Activated CD8-positive, alpha-beta T cell treated with anti-CD3 and anti-CD28 coated beads for 36 hours (primary cell): ENCODE measurements around the gene FBXW7. TPM values are rescaled to one million over a fixed set of nuclear protein-coding genes. Genes with fewer than 3 reads are reported as not detected.

ENCODE experiments used
- ATAC-seq: fragments of 200-7000 bp; cut with Tn5 transposase; one replicate; pipeline ENCODE4 v1.10.0; 2021; ENCODE audit warnings: mild to moderate bottlenecking, moderate library complexity
- CTCF ChIA-PET: fragments of 350-600 bp; sonication (Branson Sonifier 250); formaldehyde crosslinking; loops from one replicate; lab custom pipeline; 2021; ENCODE audit warnings: antibody characterized with exemption; lab: Charles Lee
- POLR2A ChIA-PET: fragments of 350-600 bp; sonication (Branson Sonifier 250); formaldehyde crosslinking; loops from one replicate; lab custom pipeline; 2021; ENCODE audit warnings: antibody characterized with exemption; lab: Charles Lee
- DNase-seq: peaks from one replicate; pipeline ENCODE4 v3.0.0-alpha.2; 2020
- H3K27ac Mint-ChIP-seq: one replicate; pipeline ENCODE4 v1.8.0; 2021; ENCODE audit warnings: mild to moderate bottlenecking, mixed read lengths
- H3K27me3 Mint-ChIP-seq: one replicate; pipeline ENCODE4 v1.8.0; 2021; ENCODE audit warnings: mixed read lengths
- H3K36me3 Mint-ChIP-seq: one replicate; pipeline ENCODE4 v1.8.0; 2021; ENCODE audit warnings: low read depth, mixed read lengths
- H3K4me1 Mint-ChIP-seq: one replicate; pipeline ENCODE4 v1.8.0; 2021; ENCODE audit warnings: low read depth, mixed read lengths
- H3K4me3 Mint-ChIP-seq: one replicate; pipeline ENCODE4 v1.8.0; 2021; ENCODE audit warnings: mild to moderate bottlenecking, moderate library complexity, mixed read lengths
- H3K9me3 Mint-ChIP-seq: one replicate; pipeline ENCODE4 v1.8.0; 2021; ENCODE audit warnings: mixed read lengths
- intact Hi-C: fragments of 100-400 bp; cut with micrococcal nuclease; formaldehyde crosslinking; loops from one replicate; pipeline ENCODE4 v1.10.0; 2022
- total RNA-seq, 2 experiments: library from RNA; stranded (reverse); gene quantifications; one replicate each; pipeline ENCODE4 v1.2.3, GENCODE V29; 2021
- TF ChIP-seq, protein P1 (sequence below): fragments of 200-600 bp; IDR thresholded peaks from one replicate; pipeline ENCODE4 v1.8.0; 2022; ENCODE audit warnings: antibody characterized with exemption, mild to moderate bottlenecking

The FBXW7 gene
- total RNA-seq, 2 experiments from 2014 or later = 32.6 to 35.1 TPM

DNA sequence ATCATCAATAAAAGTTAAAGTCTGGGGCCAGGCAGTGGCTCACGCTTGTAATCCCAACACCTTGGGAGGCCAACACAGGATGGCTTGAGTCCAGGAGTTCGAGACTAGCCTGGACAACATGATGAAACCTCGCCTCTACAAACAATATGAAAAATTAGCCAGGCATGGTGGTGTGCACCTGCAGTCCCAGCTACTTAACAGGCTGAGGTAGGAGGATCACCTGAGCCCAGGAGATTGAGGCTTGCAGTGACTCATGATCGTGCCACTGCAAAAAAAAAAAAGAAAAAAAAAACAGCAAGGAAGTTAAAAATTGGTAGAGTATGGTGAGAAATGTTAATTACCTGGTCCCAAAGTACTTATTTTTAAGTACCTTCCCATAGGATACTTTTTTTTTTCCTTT is 27.5 kb downstream of the FBXW7 start:
- no peaks in the 10 kb centered on the region for H3K27me3 Mint-ChIP-seq
- peaks cover 12% of the 10 kb centered on the region for H3K36me3 Mint-ChIP-seq
- no peak for ATAC-seq
- TF ChIP-seq, protein P1, sequence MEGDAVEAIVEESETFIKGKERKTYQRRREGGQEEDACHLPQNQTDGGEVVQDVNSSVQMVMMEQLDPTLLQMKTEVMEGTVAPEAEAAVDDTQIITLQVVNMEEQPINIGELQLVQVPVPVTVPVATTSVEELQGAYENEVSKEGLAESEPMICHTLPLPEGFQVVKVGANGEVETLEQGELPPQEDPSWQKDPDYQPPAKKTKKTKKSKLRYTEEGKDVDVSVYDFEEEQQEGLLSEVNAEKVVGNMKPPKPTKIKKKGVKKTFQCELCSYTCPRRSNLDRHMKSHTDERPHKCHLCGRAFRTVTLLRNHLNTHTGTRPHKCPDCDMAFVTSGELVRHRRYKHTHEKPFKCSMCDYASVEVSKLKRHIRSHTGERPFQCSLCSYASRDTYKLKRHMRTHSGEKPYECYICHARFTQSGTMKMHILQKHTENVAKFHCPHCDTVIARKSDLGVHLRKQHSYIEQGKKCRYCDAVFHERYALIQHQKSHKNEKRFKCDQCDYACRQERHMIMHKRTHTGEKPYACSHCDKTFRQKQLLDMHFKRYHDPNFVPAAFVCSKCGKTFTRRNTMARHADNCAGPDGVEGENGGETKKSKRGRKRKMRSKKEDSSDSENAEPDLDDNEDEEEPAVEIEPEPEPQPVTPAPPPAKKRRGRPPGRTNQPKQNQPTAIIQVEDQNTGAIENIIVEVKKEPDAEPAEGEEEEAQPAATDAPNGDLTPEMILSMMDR = no peak
- no peak overlapping the region for H3K27ac Mint-ChIP-seq
- no peak for DNase-seq
- POLR2A ChIA-PET = no interaction called here
- no peaks in the 10 kb centered on the region for H3K9me3 Mint-ChIP-seq
- CTCF ChIA-PET = no interaction called here
- no peak overlapping the region for H3K4me3 Mint-ChIP-seq
- intact Hi-C loops = no loop called here
- H3K4me1 Mint-ChIP-seq = peaks cover 28% of the 10 kb centered on the region

DNA sequence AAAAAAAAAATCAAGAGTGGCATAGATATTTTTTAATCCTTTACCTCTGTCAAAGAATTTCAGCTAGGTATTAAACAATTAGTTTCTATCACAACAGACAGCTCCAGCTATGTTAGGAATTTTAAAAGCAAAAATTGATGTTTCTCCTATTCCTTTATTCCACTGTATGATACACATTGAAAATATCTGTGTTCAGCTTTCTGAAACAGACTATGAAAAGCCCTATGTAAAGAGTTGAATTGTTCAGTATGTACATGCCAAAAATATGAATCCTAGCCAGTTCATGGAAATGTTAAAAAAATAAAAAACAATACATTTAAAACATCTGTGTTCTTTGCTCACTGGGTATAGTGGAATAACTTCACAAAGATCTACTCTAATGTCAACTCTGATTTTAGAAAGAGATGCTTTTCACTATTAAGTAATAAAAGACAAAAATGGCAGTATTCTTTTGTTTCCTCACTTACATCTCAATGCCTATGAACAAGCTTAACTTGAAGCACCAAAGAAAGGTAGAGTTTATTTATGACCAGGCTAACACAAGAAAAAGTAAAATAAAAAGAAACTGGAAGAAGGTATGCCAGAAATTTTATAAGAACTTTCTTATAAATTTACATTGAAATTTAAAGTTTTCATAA is 32.1 kb downstream of the FBXW7 start:
- Mint-ChIP-seq H3K4me1 (peaks cover 27% of the 10 kb centered on the region), H3K36me3 (peaks cover 7% of the 10 kb centered on the region), H3K4me3 (no peak overlapping the region), H3K9me3 (no peaks in the 10 kb centered on the region), H3K27ac (no peak overlapping the region), H3K27me3 (no peaks in the 10 kb centered on the region)
- ChIA-PET CTCF (interaction anchor here (0.7 to 4.9 kb wide), 8 partner anchors 18 to 230 kb away, joined by 3 to 149 read pairs (median 3); no protein-coding TSS in a partner anchor), POLR2A (interaction anchor here (1.3 kb wide), 1 partner anchor 32 kb away, joined by 6 read pairs; the partner anchor contains the start of gene FBXW7)
- TF ChIP-seq, protein P1 = no peak
- intact Hi-C loops = no loop called here
- ATAC-seq (no peak), DNase-seq (no peak)

DNA sequence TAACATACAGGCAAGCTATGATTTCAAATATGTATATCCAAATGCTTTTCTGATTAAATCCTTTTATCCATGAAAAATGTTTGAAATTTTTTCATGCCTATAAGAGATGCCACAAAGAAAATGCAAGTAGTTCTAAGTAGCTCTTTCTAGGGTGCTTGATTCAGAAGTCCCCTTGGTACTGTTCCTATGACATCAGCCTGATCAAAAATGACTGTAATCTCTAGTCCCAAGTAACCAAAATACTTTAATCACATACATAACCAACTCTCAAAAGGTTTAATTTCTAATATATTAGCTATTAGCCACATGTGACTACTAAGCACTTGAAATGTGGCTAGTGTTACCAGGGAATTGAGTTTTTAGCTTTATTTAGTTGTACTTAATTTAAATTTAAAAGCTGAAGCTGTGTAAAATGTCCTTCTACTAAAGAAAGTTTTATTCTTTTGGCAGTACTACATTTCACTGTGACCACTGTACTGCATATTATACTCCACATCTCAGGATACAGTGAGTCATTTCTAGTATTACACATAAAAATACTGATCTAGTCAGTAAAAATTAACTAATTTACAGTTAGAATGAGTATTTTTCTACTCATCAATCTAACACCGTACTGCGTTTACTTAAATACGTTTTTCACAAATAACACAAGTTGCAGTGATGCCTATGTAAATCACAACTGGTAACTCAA is 33.9 kb downstream of the FBXW7 start:
- TF ChIP-seq, protein P1 = no peak
- Mint-ChIP-seq H3K27me3 (no peaks in the 10 kb centered on the region), H3K4me3 (no peak overlapping the region), H3K4me1 (peaks cover 33% of the 10 kb centered on the region), H3K36me3 (no peaks in the 10 kb centered on the region), H3K9me3 (no peaks in the 10 kb centered on the region), H3K27ac (no peak overlapping the region)
- DNase-seq = no peak
- POLR2A ChIA-PET = interaction anchor here (1.5 to 1.7 kb wide), 2 partner anchors 33 to 34 kb away, joined by 4 to 5 read pairs; partner anchors contain the start of gene FBXW7
- ATAC-seq = peak; percentile 63
- CTCF ChIA-PET = interaction anchor here (0.7 to 4.9 kb wide), 53 partner anchors 9 to 1032 kb away, joined by 3 to 149 read pairs (median 8); partner anchors contain the start of genes ARFIP1, TIGD4 and TMEM154
- intact Hi-C loops = loop anchor here (2.0 kb wide), 1 partner anchor 139 kb away; no protein-coding TSS in a partner anchor

DNA sequence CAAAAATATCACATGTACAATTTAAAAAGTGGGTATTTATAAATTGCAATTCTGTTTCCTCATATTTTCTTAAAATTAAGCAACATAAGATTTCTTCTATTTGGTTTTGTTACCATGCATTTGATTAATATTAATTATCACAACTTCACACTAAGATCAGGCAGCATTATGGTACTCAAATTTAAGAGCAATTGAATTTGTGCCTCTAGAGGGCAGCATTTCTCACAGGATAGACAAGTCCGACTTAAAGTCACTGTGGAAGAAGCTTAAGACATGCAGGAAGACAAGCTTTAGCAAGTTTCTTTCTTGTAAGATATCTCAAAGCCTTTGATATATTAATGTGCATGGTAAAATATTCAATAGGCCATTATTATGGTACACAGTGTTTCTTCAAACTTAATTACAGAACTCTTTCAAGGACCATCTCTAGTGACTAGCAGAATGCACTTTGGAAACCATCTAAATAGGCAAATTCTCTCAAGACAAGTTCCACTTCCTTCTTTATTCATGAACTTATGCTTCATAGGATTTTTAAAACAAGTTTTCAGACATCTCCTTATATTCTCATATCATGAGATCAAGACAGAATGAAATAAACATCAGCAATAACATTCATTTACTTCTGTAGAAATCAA is 35.0 kb downstream of the FBXW7 start:
- H3K9me3 Mint-ChIP-seq = no peaks in the 10 kb centered on the region
- no peaks in the 10 kb centered on the region for H3K27me3 Mint-ChIP-seq
- H3K36me3 Mint-ChIP-seq = no peaks in the 10 kb centered on the region
- TF ChIP-seq, protein P1 = peak; percentile 92
- intact Hi-C loops = loop anchor here (2.0 kb wide), 1 partner anchor 140 kb away; no protein-coding TSS in a partner anchor
- peak; percentile 81 for ATAC-seq
- H3K4me3 Mint-ChIP-seq = no peak overlapping the region
- DNase-seq = peak; percentile 69
- no peak overlapping the region for H3K27ac Mint-ChIP-seq
- ChIA-PET POLR2A (interaction anchor here (1.5 to 1.7 kb wide), 2 partner anchors 34 to 35 kb away, joined by 4 to 5 read pairs; partner anchors contain the start of gene FBXW7), CTCF (interaction anchor here (0.6 to 4.9 kb wide), 69 partner anchors 9 to 1033 kb away, joined by 3 to 149 read pairs (median 6); partner anchors contain the start of genes ARFIP1, TIGD4 and TMEM154)
- peaks cover 34% of the 10 kb centered on the region for H3K4me1 Mint-ChIP-seq
